Sigmoid colon (tissue), 7 donors: Measurements from ENCODE around the gene TELO2. TPM values are rescaled to one million over a fixed set of nuclear protein-coding genes. Genes with fewer than 3 reads are reported as not detected.

ENCODE experiments used
- DNase-seq: peaks from one replicate; pipeline ENCODE4 v3.0.0-alpha.2; 2019
- H3K27ac ChIP-seq, 4 donors: fragments of 200-600 bp; sonication (generic); one replicate each; pipeline ENCODE4 v1.5.1; 2016 to 2019; ENCODE audit warnings: mild to moderate bottlenecking in 1 of 4
- H3K27me3 ChIP-seq, 3 donors: fragments of 200-600 bp; sonication (generic); one replicate each; pipeline ENCODE4 v1.5.1; 2019; ENCODE audit warnings: mild to moderate bottlenecking in 1 of 3
- H3K36me3 ChIP-seq, 4 donors: fragments of 200-600 bp; sonication (generic); one replicate each; pipeline ENCODE4 v1.5.1; 2016 to 2019
- H3K4me1 ChIP-seq, 4 donors: fragments of 200-600 bp; sonication (generic); one replicate each; pipeline ENCODE4 v1.5.1; 2017 to 2019
- H3K4me3 ChIP-seq, 4 donors: fragments of 200-600 bp; sonication (generic); one replicate each; pipeline ENCODE4 v1.5.1; 2017 to 2019; ENCODE audit warnings: mild to moderate bottlenecking in 2 of 4, moderate library complexity in 1 of 4
- H3K9me3 ChIP-seq, 4 donors: fragments of 200-600 bp in 3 of 4; sonication (generic) in 3 of 4; one replicate each; pipeline versions ENCODE4 v1.5.1 to v1.6.1; 2013 to 2019
- CTCF ChIP-seq, 4 experiments: fragments of 450-650 bp in 3 of 4; fragments of 200-600 bp in 1 of 4; IDR thresholded peaks; one replicate each; pipeline ENCODE4 v1.5.1; 2016 to 2019; ENCODE audit warnings: antibody characterized with exemption in 4 of 4, mild to moderate bottlenecking in 3 of 4, moderate library complexity in 2 of 4
- EP300 ChIP-seq, 4 donors: sonication (generic); formaldehyde crosslinking; IDR thresholded peaks; one replicate each; pipeline ENCODE4 v1.6.1; 2017; ENCODE audit warnings: antibody characterized with exemption in 4 of 4
- POLR2A ChIP-seq, 2 donors: fragments of 450-650 bp; IDR thresholded peaks; one replicate each; pipeline ENCODE4 v1.6.1; 2016; ENCODE audit warnings: antibody characterized with exemption in 2 of 2, mild to moderate bottlenecking in 2 of 2, moderate library complexity in 2 of 2
- POLR2AphosphoS5 ChIP-seq, 4 donors: sonication (generic); formaldehyde crosslinking; IDR thresholded peaks; one replicate each; pipeline ENCODE4 v1.6.1; 2017; ENCODE audit warnings: antibody characterized with exemption in 4 of 4
- WGBS, 2 donors: extraction: QIAGEN DNeasy Blood & Tissue Kit; methylation state at CpG; one replicate each; pipeline ENCODE4 v1.1.7; 2013; 5-methylcytosine and 5-hydroxymethylcytosine counted together
- intact Hi-C: fragments of 100-400 bp; cut with DNase I; formaldehyde crosslinking; loops from one replicate; pipeline ENCODE4 v1.15.1; 2023
- polyA plus RNA-seq, 3 donors: library from polyadenylated mRNA; stranded (reverse); fragments of 200-250 nt; gene quantifications; one replicate each; pipeline ENCODE4 v1.2.3, GENCODE V29; 2013
- total RNA-seq, 4 donors: library from RNA; depleted of rRNA; stranded (reverse); fragments of >200 nt; gene quantifications; one replicate each; pipeline ENCODE4 v1.1.0, GENCODE V29; 2016
- donor health status: healthy with polysubstance abuse.
- donor health status: Bipolar disorder and iron deficiency.
- donor health status: healthy.

The TELO2 gene
- total and polyA plus RNA-seq, 7 donors: 10.4 to 60.3 (median 13.2) TPM

- H3K27me3 ChIP-seq: no peaks in the 10 kb centered on the region
- DNase-seq: no peak
- intact Hi-C loops: no loop called here
- H3K4me1 ChIP-seq: peaks cover 0 to 4% (median 1%) of the 10 kb centered on the region in 4 donors
- peak overlapping the region in 1 of 4 donors; percentile 20 for H3K27ac ChIP-seq
- WGBS, 2 donors: 87 to 90% methylated on average over 13 of the region's 13 CpGs
- no peaks in the 10 kb centered on the region for H3K9me3 ChIP-seq
- TF ChIP-seq POLR2A (IDR thresholded peaks at IDR 0.05) (no peak), CTCF (IDR thresholded peaks at IDR 0.05) (no peak), EP300 (IDR thresholded peaks at IDR 0.05) (no peak), POLR2AphosphoS5 (IDR thresholded peaks at IDR 0.05) (no peak)
- peaks cover 37 to 87% (median 49%) of the 10 kb centered on the region in 4 donors for H3K36me3 ChIP-seq
- H3K4me3 ChIP-seq: no peak overlapping the region
Measured at GRCh38 chr16:1556254-1556653, 63.1 kb downstream of the TELO2 start.

- no peak for DNase-seq
- H3K27me3 ChIP-seq: no peaks in the 10 kb centered on the region
- H3K27ac ChIP-seq: no peak overlapping the region
- intact Hi-C loops: no loop called here
- WGBS, 2 donors: 94 to 95% methylated on average over 16 of the region's 16 CpGs
- no peaks in the 10 kb centered on the region for H3K9me3 ChIP-seq
- no peak overlapping the region for H3K4me3 ChIP-seq
- TF ChIP-seq EP300 (IDR thresholded peaks at IDR 0.05): no peak
- peaks cover 43 to 88% (median 51%) of the 10 kb centered on the region in 4 donors for H3K36me3 ChIP-seq
- H3K4me1 ChIP-seq: peaks cover 0 to 4% (median 0%) of the 10 kb centered on the region in 4 donors
Measured at GRCh38 chr16:1557074-1557473, 63.9 kb downstream of the TELO2 start.

GRCh38 chr16:1557576-1557975, 64.4 kb downstream of the TELO2 start:
- 94 to 95% methylated on average over 11 of the region's 11 CpGs for WGBS, 2 donors
- intact Hi-C loops: no loop called here

GRCh38 chr16:1559446-1559975, 66.4 kb downstream of the TELO2 start:
- no peak overlapping the region for H3K27ac ChIP-seq
- TF ChIP-seq EP300 (IDR thresholded peaks at IDR 0.05) (no peak), POLR2A (IDR thresholded peaks at IDR 0.05) (no peak), POLR2AphosphoS5 (IDR thresholded peaks at IDR 0.05) (no peak), CTCF (IDR thresholded peaks at IDR 0.05) (no peak)
- no peaks in the 10 kb centered on the region for H3K9me3 ChIP-seq
- peaks cover 39 to 96% (median 60%) of the 10 kb centered on the region in 4 donors for H3K36me3 ChIP-seq
- peaks cover 0 to under 1% (median 0%) of the 10 kb centered on the region in 4 donors for H3K4me1 ChIP-seq
- H3K4me3 ChIP-seq: no peak overlapping the region
- 85 to 93% methylated on average over 18 of the region's 18 CpGs for WGBS, 2 donors
- intact Hi-C loops: no loop called here
- DNase-seq: no peak
- no peaks in the 10 kb centered on the region for H3K27me3 ChIP-seq

More at GRCh38 chr16:1557576-1557975, 64.4 kb downstream of the TELO2 start:
- Histone ChIP-seq H3K9me3 (no peaks in the 10 kb centered on the region), H3K4me1 (peaks cover 0 to 4% (median 0%) of the 10 kb centered on the region in 4 donors), H3K36me3 (peaks cover 43 to 93% (median 55%) of the 10 kb centered on the region in 4 donors), H3K27ac (no peak overlapping the region), H3K4me3 (no peak overlapping the region), H3K27me3 (no peaks in the 10 kb centered on the region)
- no peak for DNase-seq
- TF ChIP-seq EP300 (IDR thresholded peaks at IDR 0.05): no peak
- TF ChIP-seq POLR2A (IDR thresholded peaks at IDR 0.05): no peak
- TF ChIP-seq CTCF (IDR thresholded peaks at IDR 0.05): no peak
- TF ChIP-seq POLR2AphosphoS5 (IDR thresholded peaks at IDR 0.05): no peak

Other genes starting within 250 kb of the TELO2 start
- 1 to 10 TPM in 1 of 4 donors, not detected in 3; 5.3 TPM for gene TPSD1, start 237.3 kb upstream of the TELO2 start, total RNA-seq
- gene TPSD1, start 237.3 kb upstream of the TELO2 start, polyA plus RNA-seq: 1 to 10 TPM in 1 of 3 donors, under 1 TPM in 1, not detected in 1; 0.71 to 1.2 TPM
- gene UBE2I, start 183.7 kb upstream of the TELO2 start, total RNA-seq: 10 to 100 TPM; 44.0 to 95.3 (median 61.5) TPM
- 10 to 100 TPM; 38.4 to 85.1 (median 45.3) TPM for gene UBE2I, start 183.7 kb upstream of the TELO2 start, polyA plus RNA-seq
- gene BAIAP3, start 159.7 kb upstream of the TELO2 start, total RNA-seq: 1 to 10 TPM in 3 of 4 donors, not detected in 1; 1.1 to 1.8 (median 1.6) TPM
- gene BAIAP3, start 159.7 kb upstream of the TELO2 start, polyA plus RNA-seq: 1 to 10 TPM in 2 of 3 donors, under 1 TPM in 1; 0.60 to 5.5 (median 1.8) TPM
- gene TSR3, start 141.5 kb upstream of the TELO2 start, total RNA-seq: 100 to 1,000 TPM in 2 of 4 donors, 10 to 100 TPM in 2; 83.4 to 107 (median 98.3) TPM
- gene TSR3, start 141.5 kb upstream of the TELO2 start, polyA plus RNA-seq: 10 to 100 TPM; 59.0 to 69.1 (median 66.9) TPM
- 10 to 100 TPM; 42.1 to 60.1 (median 43.7) TPM for gene GNPTG, start 141.4 kb upstream of the TELO2 start, total RNA-seq
- 10 to 100 TPM; 28.0 to 46.0 (median 30.6) TPM for gene GNPTG, start 141.4 kb upstream of the TELO2 start, polyA plus RNA-seq
- gene UNKL, start 78.7 kb upstream of the TELO2 start, total RNA-seq: 10 to 100 TPM; 19.6 to 29.1 (median 20.7) TPM
- gene UNKL, start 78.7 kb upstream of the TELO2 start, polyA plus RNA-seq: 10 to 100 TPM in 2 of 3 donors, 1 to 10 TPM in 1; 2.1 to 13.0 (median 10.8) TPM
- 10 to 100 TPM in 3 of 4 donors, 1 to 10 TPM in 1; 8.3 to 17.4 (median 15.6) TPM for gene UQCC4, start 72.6 kb upstream of the TELO2 start, total RNA-seq
- 10 to 100 TPM; 25.8 to 32.6 (median 27.0) TPM for gene UQCC4, start 72.6 kb upstream of the TELO2 start, polyA plus RNA-seq
- not detected for gene PERCC1, start 62.3 kb upstream of the TELO2 start, total RNA-seq
- under 1 TPM in 1 of 3 donors, not detected in 2; 0.07 TPM for gene PERCC1, start 62.3 kb upstream of the TELO2 start, polyA plus RNA-seq
- gene CCDC154, start 48.8 kb upstream of the TELO2 start, total RNA-seq: under 1 TPM in 1 of 4 donors, not detected in 3; 0.55 TPM
- 1 to 10 TPM in 1 of 3 donors, not detected in 2; 1.4 TPM for gene CCDC154, start 48.8 kb upstream of the TELO2 start, polyA plus RNA-seq
- 10 to 100 TPM; 31.0 to 78.7 (median 42.2) TPM for gene CLCN7, start 18.3 kb upstream of the TELO2 start, total RNA-seq
- gene CLCN7, start 18.3 kb upstream of the TELO2 start, polyA plus RNA-seq: 10 to 100 TPM in 1 of 3 donors, 1 to 10 TPM in 2; 4.2 to 55.4 (median 5.5) TPM
- not detected for gene PTX4, start 4.4 kb upstream of the TELO2 start, total RNA-seq
- not detected for gene PTX4, start 4.4 kb upstream of the TELO2 start, polyA plus RNA-seq
- gene TMEM204, start 40.3 kb downstream of the TELO2 start, total RNA-seq: 10 to 100 TPM; 38.0 to 46.0 (median 42.3) TPM
- gene TMEM204, start 40.3 kb downstream of the TELO2 start, polyA plus RNA-seq: 10 to 100 TPM in 2 of 3 donors, 1 to 10 TPM in 1; 2.5 to 16.2 (median 15.7) TPM
- 10 to 100 TPM in 3 of 4 donors, 1 to 10 TPM in 1; 9.2 to 36.8 (median 16.8) TPM for gene IFT140, start 118.7 kb downstream of the TELO2 start, total RNA-seq
- 10 to 100 TPM in 1 of 3 donors, 1 to 10 TPM in 2; 3.7 to 10.2 (median 4.8) TPM for gene IFT140, start 118.7 kb downstream of the TELO2 start, polyA plus RNA-seq
- gene CRAMP1, start 119.0 kb downstream of the TELO2 start, total RNA-seq: 10 to 100 TPM in 1 of 4 donors, 1 to 10 TPM in 3; 6.4 to 24.6 (median 8.0) TPM
- 10 to 100 TPM in 1 of 3 donors, 1 to 10 TPM in 2; 2.4 to 13.5 (median 2.5) TPM for gene CRAMP1, start 119.0 kb downstream of the TELO2 start, polyA plus RNA-seq
- 10 to 100 TPM; 12.4 to 18.1 (median 17.3) TPM for gene JPT2, start 184.9 kb downstream of the TELO2 start, total RNA-seq
- gene JPT2, start 184.9 kb downstream of the TELO2 start, polyA plus RNA-seq: 10 to 100 TPM; 25.2 to 53.7 (median 33.8) TPM
- gene MAPK8IP3, start 212.8 kb downstream of the TELO2 start, total RNA-seq: 10 to 100 TPM; 22.1 to 80.9 (median 30.8) TPM
- gene MAPK8IP3, start 212.8 kb downstream of the TELO2 start, polyA plus RNA-seq: 10 to 100 TPM in 1 of 3 donors, 1 to 10 TPM in 2; 3.6 to 79.1 (median 5.5) TPM